Liver (tissue), 9 donors: Measurements from ENCODE around the gene STPG1. TPM values are rescaled to one million over a fixed set of nuclear protein-coding genes. Genes with fewer than 3 reads are reported as not detected.

ENCODE experiments used
- DNase-seq: peaks from one replicate; pipeline ENCODE4 v3.0.0-alpha.2; 2017; ENCODE audit warnings: low spot score
- H3K27ac ChIP-seq, 2 donors: one replicate each; pipeline ENCODE4 v1.7.0; 2013; ENCODE audit warnings: inconsistent platforms in 2 of 2, low read length in 2 of 2, control low read depth in 1 of 2, low read depth in 1 of 2, mild to moderate bottlenecking in 1 of 2
- H3K27me3 ChIP-seq, 4 donors: one replicate each; pipeline versions ENCODE4 v1.6.1 to v1.7.0; 2013; ENCODE audit warnings: low read length in 3 of 4, inconsistent platforms in 1 of 4, mild to moderate bottlenecking in 1 of 4, moderate library complexity in 1 of 4; ENCODE audit not compliant: control insufficient read depth in 4 of 4, insufficient read depth in 4 of 4
- H3K36me3 ChIP-seq, 4 donors: one replicate each; pipeline versions ENCODE4 v1.6.1 to v1.7.0; 2013; ENCODE audit warnings: low read length in 3 of 4, mild to moderate bottlenecking in 3 of 4, low read depth in 1 of 4, moderate library complexity in 1 of 4; ENCODE audit not compliant: control insufficient read depth in 4 of 4, insufficient read depth in 3 of 4
- H3K4me1 ChIP-seq, 4 donors: one replicate each; pipeline versions ENCODE4 v1.6.1 to v1.7.0; 2013; ENCODE audit warnings: low read length in 3 of 4, mild to moderate bottlenecking in 3 of 4, moderate library complexity in 1 of 4; ENCODE audit not compliant: control insufficient read depth in 4 of 4, insufficient read depth in 4 of 4
- H3K4me3 ChIP-seq, 3 donors: one replicate each; pipeline versions ENCODE4 v1.6.1 to v1.7.0; 2013; ENCODE audit warnings: low read length in 3 of 3, control low read depth in 1 of 3, low read depth in 1 of 3, mild to moderate bottlenecking in 1 of 3
- H3K9ac ChIP-seq, 2 donors: one replicate each; pipeline ENCODE4 v1.7.0; 2013; ENCODE audit warnings: low read length in 2 of 2, mild to moderate bottlenecking in 2 of 2, moderate library complexity in 2 of 2, control low read depth in 1 of 2, low read depth in 1 of 2
- H3K9me3 ChIP-seq, 4 donors: one replicate each; pipeline versions ENCODE4 v1.6.1 to v1.7.0; 2013; ENCODE audit warnings: low read length in 3 of 4; ENCODE audit not compliant: control insufficient read depth in 4 of 4
- FOXA1 ChIP-seq: IDR thresholded peaks from 2 replicates; pipeline ENCODE4 v1.6.1; 2016; ENCODE audit warnings: antibody characterized with exemption
- HNF4A ChIP-seq, 2 donors: conservative IDR thresholded peaks; 2 replicates each; pipeline ENCODE4 v1.6.1; 2016; ENCODE audit warnings: antibody characterized with exemption in 2 of 2, mild to moderate bottlenecking in 2 of 2
- HNF4G ChIP-seq: IDR thresholded peaks from 2 replicates; pipeline ENCODE4 v1.6.1; 2016; ENCODE audit warnings: antibody characterized with exemption
- NR2F2 ChIP-seq: IDR thresholded peaks from 2 replicates; pipeline ENCODE4 v1.6.1; 2016; ENCODE audit warnings: antibody characterized with exemption
- RAD21 ChIP-seq, 2 donors: IDR thresholded peaks; 2 replicates each; pipeline ENCODE4 v1.6.1; 2016; ENCODE audit warnings: antibody characterized with exemption in 2 of 2, mild to moderate bottlenecking in 2 of 2
- RXRA ChIP-seq, 2 donors: IDR thresholded peaks; 2 replicates each; pipeline ENCODE4 v1.6.1; 2017 to 2018; ENCODE audit warnings: antibody characterized with exemption in 2 of 2, mild to moderate bottlenecking in 1 of 2
- SP1 ChIP-seq: IDR thresholded peaks from 2 replicates; pipeline ENCODE4 v1.6.1; 2018; ENCODE audit warnings: antibody characterized with exemption, mild to moderate bottlenecking
- TAF1 ChIP-seq: conservative IDR thresholded peaks from 2 replicates; pipeline ENCODE4 v1.6.1; 2016; ENCODE audit warnings: antibody characterized with exemption, mild to moderate bottlenecking
- YY1 ChIP-seq: IDR thresholded peaks from 2 replicates; pipeline ENCODE4 v1.6.1; 2016; ENCODE audit warnings: antibody characterized with exemption, mild to moderate bottlenecking
- WGBS: extraction: QIAGEN DNeasy Blood & Tissue Kit; methylation state at CpG from one replicate; pipeline ENCODE4 v1.1.7; 2013; 5-methylcytosine and 5-hydroxymethylcytosine counted together
- polyA plus RNA-seq, 2 donors: library from polyadenylated mRNA; stranded (reverse) in 1 of 2; unstranded in 1 of 2; fragments of 200-250 nt in 1 of 2; fragments of >200 nt in 1 of 2; fragmentation: Nextera tagmentation in 1 of 2; extraction: Ambion mirVana in 1 of 2; gene quantifications; one replicate each; pipeline versions ENCODE4 v1.2.1 to v1.2.3, GENCODE V29; 2013 to 2015
- total RNA-seq, 2 donors: library from RNA; depleted of rRNA; stranded (reverse); fragments of >200 nt; gene quantifications; one replicate each; pipeline ENCODE4 v1.2.3, GENCODE V29; 2014
- TF ChIP-seq, protein P1 (sequence below): IDR thresholded peaks from 2 replicates; pipeline ENCODE4 v1.6.1; 2016; ENCODE audit warnings: antibody characterized with exemption
- TF ChIP-seq, protein P2 (sequence below): fragments of 150-350 bp; IDR thresholded peaks from 2 replicates; pipeline ENCODE4 v1.5.1; 2017; ENCODE audit warnings: improper control_type of control experiment, low read depth, low read length; ENCODE audit not compliant: missing input control
- TF ChIP-seq, protein P3 (sequence below): IDR thresholded peaks from 2 replicates; pipeline ENCODE4 v1.6.1; 2016; ENCODE audit warnings: antibody characterized with exemption
- donor health status: healthy.
- donor health status: healthy.
- donor health status: healthy.
- donor health status: healthy.
- donor health status: healthy.

STPG1 gene
- total and polyA plus RNA-seq, 4 donors: 0.92 to 2.9 (median 1.0) TPM

DNA sequence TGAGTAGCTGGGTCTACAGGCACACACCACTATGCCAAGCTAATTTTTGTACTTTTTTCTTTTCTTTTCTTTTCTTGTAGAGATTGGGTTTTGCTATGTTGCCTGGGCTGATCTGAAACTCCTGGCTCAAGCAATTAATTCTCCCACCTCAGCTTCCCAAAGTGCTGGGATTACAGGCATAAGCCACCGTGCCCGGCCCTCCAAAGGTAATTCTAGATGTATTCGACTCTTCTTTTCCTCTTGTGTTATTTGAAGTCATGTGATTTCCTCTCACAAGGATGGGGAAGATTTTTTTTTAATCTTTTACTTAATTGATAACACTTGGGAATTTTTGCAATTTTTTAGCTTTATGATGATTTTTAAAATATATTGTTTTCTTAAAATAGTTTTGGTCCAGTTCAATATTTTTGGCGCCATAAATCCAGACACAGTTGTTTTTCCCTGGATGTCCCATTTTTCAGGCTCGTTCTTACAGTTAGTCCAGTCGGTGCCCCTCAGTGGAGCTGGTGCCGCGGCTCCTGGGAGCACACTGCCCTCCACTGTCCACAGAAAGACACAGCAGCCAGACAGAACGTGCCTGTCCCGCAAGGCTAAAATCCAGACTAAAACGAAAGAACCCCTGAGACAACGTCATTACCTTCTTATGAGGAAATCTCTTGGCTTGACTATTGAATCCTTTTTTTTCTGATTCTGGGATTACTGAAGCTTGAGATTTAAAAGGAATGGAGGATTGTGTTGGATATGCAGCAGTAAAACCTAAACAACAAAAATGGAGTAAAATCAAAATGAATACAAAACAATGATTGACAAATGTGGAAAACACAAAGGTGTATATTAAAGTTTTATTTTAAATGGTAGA lies 22.4 kb downstream of the STPG1 start:
- no peaks in the 10 kb centered on the region for H3K9me3 ChIP-seq
- DNase-seq: peak; percentile 59
- no peaks in the 10 kb centered on the region for H3K27me3 ChIP-seq
- H3K4me1 ChIP-seq: peaks cover 2 to 42% (median 42%) of the 10 kb centered on the region in 4 donors
- no peak overlapping the region for H3K4me3 ChIP-seq
- H3K36me3 ChIP-seq: no peaks in the 10 kb centered on the region
- WGBS: 14% methylated on average over 12 of the region's 12 CpGs
- H3K27ac ChIP-seq: peak overlapping the region; percentile 43 to 63
- H3K9ac ChIP-seq: peak overlapping the region; percentile 10 to 68
- no peak for TF ChIP-seq TAF1
- peak in 1 of 2 donors; percentile 27 for TF ChIP-seq HNF4A (conservative IDR thresholded peaks at IDR 0.05)
- peak; percentile 97 to 99 for TF ChIP-seq RAD21 (IDR thresholded peaks at IDR 0.05)
- TF ChIP-seq, protein P1, sequence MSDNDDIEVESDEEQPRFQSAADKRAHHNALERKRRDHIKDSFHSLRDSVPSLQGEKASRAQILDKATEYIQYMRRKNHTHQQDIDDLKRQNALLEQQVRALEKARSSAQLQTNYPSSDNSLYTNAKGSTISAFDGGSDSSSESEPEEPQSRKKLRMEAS: no peak
- peak; percentile 3 for TF ChIP-seq NR2F2
- TF ChIP-seq, protein P2, sequence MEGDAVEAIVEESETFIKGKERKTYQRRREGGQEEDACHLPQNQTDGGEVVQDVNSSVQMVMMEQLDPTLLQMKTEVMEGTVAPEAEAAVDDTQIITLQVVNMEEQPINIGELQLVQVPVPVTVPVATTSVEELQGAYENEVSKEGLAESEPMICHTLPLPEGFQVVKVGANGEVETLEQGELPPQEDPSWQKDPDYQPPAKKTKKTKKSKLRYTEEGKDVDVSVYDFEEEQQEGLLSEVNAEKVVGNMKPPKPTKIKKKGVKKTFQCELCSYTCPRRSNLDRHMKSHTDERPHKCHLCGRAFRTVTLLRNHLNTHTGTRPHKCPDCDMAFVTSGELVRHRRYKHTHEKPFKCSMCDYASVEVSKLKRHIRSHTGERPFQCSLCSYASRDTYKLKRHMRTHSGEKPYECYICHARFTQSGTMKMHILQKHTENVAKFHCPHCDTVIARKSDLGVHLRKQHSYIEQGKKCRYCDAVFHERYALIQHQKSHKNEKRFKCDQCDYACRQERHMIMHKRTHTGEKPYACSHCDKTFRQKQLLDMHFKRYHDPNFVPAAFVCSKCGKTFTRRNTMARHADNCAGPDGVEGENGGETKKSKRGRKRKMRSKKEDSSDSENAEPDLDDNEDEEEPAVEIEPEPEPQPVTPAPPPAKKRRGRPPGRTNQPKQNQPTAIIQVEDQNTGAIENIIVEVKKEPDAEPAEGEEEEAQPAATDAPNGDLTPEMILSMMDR: peak; percentile 95

DNA sequence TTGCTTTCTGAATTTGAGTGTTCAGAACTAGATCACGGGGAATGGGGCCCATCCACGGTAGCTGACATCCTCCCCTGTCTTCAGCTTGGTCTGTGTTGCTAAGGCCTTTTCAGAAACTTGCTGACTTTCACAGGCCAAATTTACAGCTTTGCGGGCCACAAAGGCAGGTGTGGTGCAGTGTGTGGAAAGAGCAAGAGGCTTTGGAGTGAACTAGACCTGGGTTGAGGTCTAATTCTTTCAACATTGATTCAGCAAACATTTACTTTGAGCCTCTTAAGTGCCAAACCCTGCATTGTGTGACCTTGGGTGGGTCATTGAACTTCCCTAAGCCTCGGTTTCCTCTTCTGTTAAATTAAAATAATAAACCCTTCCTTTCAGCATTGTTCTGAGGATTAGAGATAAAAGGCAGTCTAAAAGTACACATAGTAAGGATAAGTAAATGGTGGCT lies 24.3 kb downstream of the STPG1 start:
- H3K9ac ChIP-seq: no peak overlapping the region
- H3K27ac ChIP-seq: peak overlapping the region in 1 of 2 donors; percentile 28
- H3K27me3 ChIP-seq: no peaks in the 10 kb centered on the region
- H3K9me3 ChIP-seq: no peaks in the 10 kb centered on the region
- no peak overlapping the region for H3K4me3 ChIP-seq
- DNase-seq: no peak
- no peaks in the 10 kb centered on the region for H3K36me3 ChIP-seq
- WGBS: 47% methylated on average over 4 of the region's 4 CpGs
- TF ChIP-seq RXRA (IDR thresholded peaks at IDR 0.05): peak; percentile 70 to 73
- no peak for TF ChIP-seq HNF4G
- peak; percentile 55 to 56 for TF ChIP-seq HNF4A (conservative IDR thresholded peaks at IDR 0.05)
- peak; percentile 10 for TF ChIP-seq YY1
- peaks cover 2 to 42% (median 42%) of the 10 kb centered on the region in 4 donors for H3K4me1 ChIP-seq

DNA sequence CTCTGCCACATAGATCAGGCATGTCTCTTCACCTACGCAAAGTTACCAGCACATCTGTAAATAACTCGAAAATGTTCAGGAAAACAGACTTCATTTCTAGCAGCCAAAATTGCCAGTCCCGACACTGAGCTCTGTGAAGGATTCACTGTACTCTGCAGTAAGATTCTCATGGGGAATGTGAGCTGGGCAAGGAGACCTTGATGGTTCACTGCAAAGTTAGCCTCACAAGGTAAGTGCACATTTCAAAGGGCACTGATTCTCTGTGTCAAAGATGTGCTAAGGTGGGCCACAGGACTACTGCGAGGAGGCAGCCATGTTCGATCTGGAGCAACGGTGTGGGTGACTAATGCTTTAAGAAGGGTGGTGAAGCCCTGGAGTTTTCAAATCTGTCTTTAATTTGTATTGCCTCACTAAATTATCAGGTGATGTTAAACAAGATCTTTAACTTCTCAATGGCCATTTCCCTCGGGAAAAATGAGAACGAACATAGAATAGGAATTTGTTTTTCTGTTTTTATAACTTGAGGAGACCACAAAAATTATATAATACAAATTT lies 25.2 kb downstream of the STPG1 start:
- 86% methylated on average over 8 of the region's 8 CpGs for WGBS
- no peak overlapping the region for H3K4me3 ChIP-seq

More for the DNA sequence above, 25.2 kb downstream of the STPG1 start:
- Histone ChIP-seq H3K27ac (peak overlapping the region; percentile 19 to 60), H3K27me3 (no peaks in the 10 kb centered on the region), H3K9ac (no peak overlapping the region), H3K9me3 (no peaks in the 10 kb centered on the region), H3K4me1 (peaks cover 2 to 42% (median 42%) of the 10 kb centered on the region in 4 donors), H3K36me3 (no peaks in the 10 kb centered on the region)
- TF ChIP-seq HNF4A (conservative IDR thresholded peaks at IDR 0.05) (no peak), SP1 (no peak), HNF4G (no peak), RAD21 (IDR thresholded peaks at IDR 0.05) (no peak), FOXA1 (no peak)
- TF ChIP-seq, protein P3, sequence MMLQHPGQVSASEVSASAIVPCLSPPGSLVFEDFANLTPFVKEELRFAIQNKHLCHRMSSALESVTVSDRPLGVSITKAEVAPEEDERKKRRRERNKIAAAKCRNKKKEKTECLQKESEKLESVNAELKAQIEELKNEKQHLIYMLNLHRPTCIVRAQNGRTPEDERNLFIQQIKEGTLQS: no peak
- TF ChIP-seq, protein P2: no peak
- DNase-seq: no peak
